Activated naive CD4-positive, alpha-beta T cell treated with Interleukin-2 at 50 U/mL for 16 hours (primary cell): ENCODE results near the gene AKR1C2.
"Not testable (repeated sequence)": the region's sequence is repeated elsewhere in the genome, so short reads cannot be mapped to it uniquely, and the experiment has no call there.

Experiments
- DNase-seq: peaks from one replicate; pipeline ENCODE4 v3.0.0-alpha.2; 2020

The AKR1C2 gene

GRCh38 chr10:4953405-4953804 is 50.3 kb downstream of the AKR1C2 start:
- no peak for DNase-seq

- not testable (repeated sequence) for DNase-seq
Measured at GRCh38 chr10:4951512-4952162, 52.0 kb downstream of the AKR1C2 start.

GRCh38 chr10:4947635-4948596 is 55.7 kb downstream of the AKR1C2 start:
- DNase-seq = no peak

- DNase-seq = no peak
Measured at GRCh38 chr10:4947039-4947634, 56.5 kb downstream of the AKR1C2 start.

GRCh38 chr10:4945766-4946717 is 57.6 kb downstream of the AKR1C2 start:
- no peak for DNase-seq

- no peak for DNase-seq
Measured at GRCh38 chr10:4944841-4945240, 58.8 kb downstream of the AKR1C2 start.

- DNase-seq = no peak
Measured at GRCh38 chr10:4943821-4944220, 59.8 kb downstream of the AKR1C2 start.

GRCh38 chr10:4943416-4943815 is 60.2 kb downstream of the AKR1C2 start:
- not testable (repeated sequence) for DNase-seq

GRCh38 chr10:4942931-4943330 is 60.7 kb downstream of the AKR1C2 start:
- not testable (repeated sequence) for DNase-seq

GRCh38 chr10:4941540-4942330 is 61.9 kb downstream of the AKR1C2 start:
- no peak for DNase-seq

GRCh38 chr10:4940909-4941308 is 62.7 kb downstream of the AKR1C2 start:
- not testable (repeated sequence) for DNase-seq

GRCh38 chr10:4940073-4940428 is 63.6 kb downstream of the AKR1C2 start:
- not testable (repeated sequence) for DNase-seq

- no peak for DNase-seq
Measured at GRCh38 chr10:4939224-4940072, 64.2 kb downstream of the AKR1C2 start.
